Measurements from ENCODE around the gene MARCHF6. TPM values are rescaled to one million over a fixed set of nuclear protein-coding genes. Genes with fewer than 3 reads are reported as not detected.
A peak's percentile ranks its signal among the peaks of the same experiment; 100 is the strongest.

MARCHF6 gene
- total and polyA plus RNA-seq, 3 donors from 2014 or later, result 120 to 153 (median 136) TPM

DNA sequence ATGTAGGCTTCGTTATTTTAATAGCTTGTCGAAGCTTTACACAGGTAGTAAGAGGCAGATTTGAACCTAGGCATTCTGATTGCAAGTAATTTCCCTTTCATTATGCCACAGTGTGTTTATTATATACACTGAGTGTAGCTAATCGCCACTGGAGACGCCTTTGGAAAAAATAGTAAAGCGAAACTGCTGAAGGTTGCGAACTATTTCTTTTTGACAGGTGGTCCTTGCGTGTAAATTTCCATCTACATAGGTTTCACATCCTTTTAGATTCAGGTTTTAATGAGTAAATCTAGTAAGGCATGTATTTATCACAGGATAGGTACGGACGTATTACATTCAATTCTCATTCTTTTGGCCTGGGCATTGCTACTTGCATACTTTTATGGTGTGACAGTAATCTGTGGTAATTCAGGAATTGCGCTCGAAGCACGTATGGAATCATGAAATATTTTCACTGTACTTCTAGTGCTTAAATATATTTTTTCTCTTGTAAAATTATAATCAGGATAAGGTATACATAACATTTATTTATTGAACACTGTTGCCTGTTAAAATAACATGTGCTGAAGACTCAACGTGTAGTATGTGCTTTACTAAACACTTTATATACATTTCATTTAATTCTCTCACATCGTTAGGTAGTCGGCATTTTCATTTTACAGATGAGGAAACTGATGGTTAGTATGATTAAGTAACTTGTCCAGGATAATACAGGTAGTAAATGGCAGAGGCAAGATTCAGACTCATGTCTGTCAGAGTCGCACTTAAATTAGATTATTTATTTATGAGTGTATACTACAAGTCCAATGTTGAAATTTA lies 1.8 kb downstream of the MARCHF6 start:
- H3K27ac ChIP-seq, result peak overlapping the region; percentile 99
- TF ChIP-seq POLR2A (IDR thresholded peaks at IDR 0.05), result no peak
- TF ChIP-seq, protein P1, sequence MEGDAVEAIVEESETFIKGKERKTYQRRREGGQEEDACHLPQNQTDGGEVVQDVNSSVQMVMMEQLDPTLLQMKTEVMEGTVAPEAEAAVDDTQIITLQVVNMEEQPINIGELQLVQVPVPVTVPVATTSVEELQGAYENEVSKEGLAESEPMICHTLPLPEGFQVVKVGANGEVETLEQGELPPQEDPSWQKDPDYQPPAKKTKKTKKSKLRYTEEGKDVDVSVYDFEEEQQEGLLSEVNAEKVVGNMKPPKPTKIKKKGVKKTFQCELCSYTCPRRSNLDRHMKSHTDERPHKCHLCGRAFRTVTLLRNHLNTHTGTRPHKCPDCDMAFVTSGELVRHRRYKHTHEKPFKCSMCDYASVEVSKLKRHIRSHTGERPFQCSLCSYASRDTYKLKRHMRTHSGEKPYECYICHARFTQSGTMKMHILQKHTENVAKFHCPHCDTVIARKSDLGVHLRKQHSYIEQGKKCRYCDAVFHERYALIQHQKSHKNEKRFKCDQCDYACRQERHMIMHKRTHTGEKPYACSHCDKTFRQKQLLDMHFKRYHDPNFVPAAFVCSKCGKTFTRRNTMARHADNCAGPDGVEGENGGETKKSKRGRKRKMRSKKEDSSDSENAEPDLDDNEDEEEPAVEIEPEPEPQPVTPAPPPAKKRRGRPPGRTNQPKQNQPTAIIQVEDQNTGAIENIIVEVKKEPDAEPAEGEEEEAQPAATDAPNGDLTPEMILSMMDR (IDR thresholded peaks at IDR 0.05), result no peak
- DNase-seq, result no peak
- intact Hi-C loops (cut with DNase I; ENCODE audit: low total_unique reads), result no loop called here
- WGBS, 2 donors, result 28 to 31% methylated on average over 16 of the region's 16 CpGs
- H3K4me1 ChIP-seq, result peaks cover 25% of the 10 kb centered on the region
- no peaks in the 10 kb centered on the region for H3K9me3 ChIP-seq
- no peaks in the 10 kb centered on the region for H3K27me3 ChIP-seq
- peak overlapping the region; percentile 98 to 99 for H3K4me3 ChIP-seq
- H3K36me3 ChIP-seq (ENCODE audit: low read depth, missing control alignments), result no peaks in the 10 kb centered on the region

- DNase-seq, result no peak
- no peaks in the 10 kb centered on the region for H3K36me3 ChIP-seq (ENCODE audit: low read depth, missing control alignments)
- H3K27me3 ChIP-seq, result no peaks in the 10 kb centered on the region
- 81 to 91% methylated on average over 2 of the region's 2 CpGs for WGBS, 2 donors
- H3K27ac ChIP-seq, result no peak overlapping the region
- TF ChIP-seq, protein P1 (IDR thresholded peaks at IDR 0.05), result no peak
- no peak for TF ChIP-seq POLR2A (IDR thresholded peaks at IDR 0.05)
- intact Hi-C loops (cut with DNase I; ENCODE audit: low total_unique reads), result no loop called here
- H3K9me3 ChIP-seq, result no peaks in the 10 kb centered on the region
- H3K4me1 ChIP-seq, result peaks cover 11% of the 10 kb centered on the region
- no peak overlapping the region for H3K4me3 ChIP-seq
Measured at GRCh38 chr5:10358999-10359398, 5.5 kb downstream of the MARCHF6 start.

GRCh38 chr5:10360686-10361085 lies 7.2 kb downstream of the MARCHF6 start:
- Histone ChIP-seq H3K9me3 (no peaks in the 10 kb centered on the region), H3K4me1 (peaks cover 5% of the 10 kb centered on the region), H3K4me3 (no peak overlapping the region), H3K36me3 (ENCODE audit: low read depth, missing control alignments) (no peaks in the 10 kb centered on the region), H3K27me3 (no peaks in the 10 kb centered on the region), H3K27ac (no peak overlapping the region)
- TF ChIP-seq, protein P1 (IDR thresholded peaks at IDR 0.05), result no peak
- no peak for TF ChIP-seq POLR2A (IDR thresholded peaks at IDR 0.05)
- intact Hi-C loops (cut with DNase I; ENCODE audit: low total_unique reads), result no loop called here
- no peak for DNase-seq

GRCh38 chr5:10363519-10364185 lies 10.2 kb downstream of the MARCHF6 start:
- H3K27ac ChIP-seq, result no peak overlapping the region

More at GRCh38 chr5:10363519-10364185, 10.2 kb downstream of the MARCHF6 start:
- Histone ChIP-seq H3K4me1 (peaks cover 12% of the 10 kb centered on the region), H3K9me3 (no peaks in the 10 kb centered on the region), H3K27me3 (no peaks in the 10 kb centered on the region), H3K36me3 (ENCODE audit: low read depth, missing control alignments) (no peaks in the 10 kb centered on the region), H3K4me3 (no peak overlapping the region)
- no peak for DNase-seq
- intact Hi-C loops (cut with DNase I; ENCODE audit: low total_unique reads), result no loop called here
- WGBS, 2 donors, result 81 to 88% methylated on average over 3 of the region's 3 CpGs
- TF ChIP-seq POLR2A (IDR thresholded peaks at IDR 0.05), result no peak
- TF ChIP-seq, protein P1 (IDR thresholded peaks at IDR 0.05), result no peak
